WERI-Rb-1 (cell line): ENCODE results near the gene TMEM217.

Source experiments
- DNase-seq: peaks from one replicate; pipeline ENCODE4 v3.0.0-alpha.2; 2020
- H3K27ac ChIP-seq: fragments of 250-450 bp; sonication (Bioruptor Pico); 2 replicates; pipeline ENCODE4 v1.5.1; 2020; ENCODE audit warnings: mild to moderate bottlenecking, moderate library complexity
- H3K27me3 ChIP-seq: fragments of 250-450 bp; sonication (Bioruptor Pico); 2 replicates; pipeline ENCODE4 v1.5.1; 2021; ENCODE audit warnings: mild to moderate bottlenecking, low read depth, moderate library complexity; ENCODE audit not compliant: insufficient read depth, severe bottlenecking
- H3K36me3 ChIP-seq: fragments of 250-450 bp; sonication (Bioruptor Pico); 2 replicates; pipeline ENCODE4 v1.5.1; 2020; ENCODE audit warnings: mild to moderate bottlenecking, moderate library complexity
- H3K4me3 ChIP-seq: 2 replicates; pipeline ENCODE4 v1.5.1; 2011; ENCODE audit warnings: low read depth, mild to moderate bottlenecking, control low read depth, low read length
- H3K9me3 ChIP-seq: fragments of 250-450 bp; sonication (Bioruptor Pico); 2 replicates; pipeline ENCODE4 v1.5.1; 2021; ENCODE audit warnings: mild to moderate bottlenecking, moderate library complexity; ENCODE audit not compliant: severe bottlenecking
- TF ChIP-seq, protein P1 (sequence below): IDR thresholded peaks from 2 replicates; pipeline ENCODE4 v1.5.1; 2011; ENCODE audit warnings: low read depth, mild to moderate bottlenecking, control low read depth, inconsistent platforms, low read length

TMEM217 gene

DNA sequence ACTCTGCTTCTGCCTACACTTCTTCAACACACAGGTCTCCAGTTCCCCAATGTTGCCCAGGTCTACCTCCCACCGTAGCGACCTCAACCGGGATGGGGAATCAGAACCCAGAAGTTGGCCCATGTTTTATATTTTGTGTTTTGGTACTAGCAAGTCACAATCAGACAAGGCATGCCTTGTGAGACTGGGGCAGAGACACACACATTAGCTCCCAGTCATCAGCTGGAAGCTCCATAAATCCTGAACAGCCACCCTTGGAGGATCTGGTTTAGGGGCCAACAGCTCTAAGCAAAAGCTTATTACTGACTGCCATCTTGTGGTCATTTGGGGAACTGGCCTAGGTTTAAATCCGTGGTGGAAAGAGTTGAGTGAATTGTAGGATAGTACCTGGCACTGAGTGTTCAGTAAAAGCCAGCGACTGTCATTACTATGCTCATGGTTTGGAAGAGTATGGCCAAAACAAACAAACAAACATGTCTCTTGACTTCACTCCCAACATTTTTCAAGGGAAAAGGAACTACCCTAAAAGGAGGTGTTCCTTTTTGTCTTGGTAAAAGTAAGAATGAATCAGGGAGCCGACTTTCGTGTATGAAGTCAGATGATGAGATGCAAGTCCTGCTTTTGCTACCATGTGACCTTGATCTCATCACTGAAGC lies 47.5 kb downstream of the TMEM217 start:
- no peak overlapping the region for H3K27ac ChIP-seq
- TF ChIP-seq, protein P1, sequence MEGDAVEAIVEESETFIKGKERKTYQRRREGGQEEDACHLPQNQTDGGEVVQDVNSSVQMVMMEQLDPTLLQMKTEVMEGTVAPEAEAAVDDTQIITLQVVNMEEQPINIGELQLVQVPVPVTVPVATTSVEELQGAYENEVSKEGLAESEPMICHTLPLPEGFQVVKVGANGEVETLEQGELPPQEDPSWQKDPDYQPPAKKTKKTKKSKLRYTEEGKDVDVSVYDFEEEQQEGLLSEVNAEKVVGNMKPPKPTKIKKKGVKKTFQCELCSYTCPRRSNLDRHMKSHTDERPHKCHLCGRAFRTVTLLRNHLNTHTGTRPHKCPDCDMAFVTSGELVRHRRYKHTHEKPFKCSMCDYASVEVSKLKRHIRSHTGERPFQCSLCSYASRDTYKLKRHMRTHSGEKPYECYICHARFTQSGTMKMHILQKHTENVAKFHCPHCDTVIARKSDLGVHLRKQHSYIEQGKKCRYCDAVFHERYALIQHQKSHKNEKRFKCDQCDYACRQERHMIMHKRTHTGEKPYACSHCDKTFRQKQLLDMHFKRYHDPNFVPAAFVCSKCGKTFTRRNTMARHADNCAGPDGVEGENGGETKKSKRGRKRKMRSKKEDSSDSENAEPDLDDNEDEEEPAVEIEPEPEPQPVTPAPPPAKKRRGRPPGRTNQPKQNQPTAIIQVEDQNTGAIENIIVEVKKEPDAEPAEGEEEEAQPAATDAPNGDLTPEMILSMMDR, result peak; percentile 92
- H3K4me3 ChIP-seq, result no peak overlapping the region
- no peaks in the 10 kb centered on the region for H3K27me3 ChIP-seq
- DNase-seq, result peak; percentile 91
- no peaks in the 10 kb centered on the region for H3K36me3 ChIP-seq
- no peaks in the 10 kb centered on the region for H3K9me3 ChIP-seq

DNA sequence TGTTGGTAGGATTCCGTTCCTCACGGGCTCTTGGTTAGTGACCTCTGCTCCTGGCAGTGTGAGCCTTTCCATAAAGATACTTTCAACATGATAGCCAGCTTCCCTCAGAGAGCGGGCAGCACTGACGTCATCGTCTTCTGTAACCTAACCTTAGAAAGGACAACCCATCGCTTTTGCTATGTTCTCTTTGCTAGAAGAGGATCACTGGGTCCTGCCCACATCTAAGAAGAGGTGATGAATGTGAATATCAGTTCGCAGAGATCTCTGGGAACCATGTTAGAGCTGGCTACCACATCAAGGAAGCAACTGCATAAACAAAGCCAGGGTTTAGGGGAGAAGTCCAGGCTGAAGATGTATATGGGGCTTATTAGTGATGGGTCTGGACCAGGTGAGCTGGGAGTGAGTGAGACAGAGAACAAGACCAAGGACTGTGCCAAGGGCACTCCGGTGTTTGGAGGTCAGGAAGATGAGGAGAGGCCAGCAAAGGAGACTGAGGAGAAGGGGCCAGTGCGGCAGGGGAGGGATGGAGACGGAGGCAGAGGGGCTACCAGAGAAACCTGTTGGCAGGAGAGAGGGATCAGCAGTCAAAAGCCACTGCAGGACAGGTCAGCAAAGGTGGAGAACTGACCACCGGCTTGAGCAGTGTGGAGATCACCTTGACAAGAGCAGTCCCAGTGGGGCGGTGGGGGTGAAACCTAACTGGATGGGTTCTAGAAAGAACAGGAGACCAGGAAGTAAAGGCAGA lies 48.3 kb downstream of the TMEM217 start:
- H3K4me3 ChIP-seq, result no peak overlapping the region
- no peaks in the 10 kb centered on the region for H3K36me3 ChIP-seq
- TF ChIP-seq, protein P1, result no peak
- no peaks in the 10 kb centered on the region for H3K27me3 ChIP-seq
- H3K27ac ChIP-seq, result no peak overlapping the region
- DNase-seq, result no peak
- no peaks in the 10 kb centered on the region for H3K9me3 ChIP-seq

GRCh38 chr6:37208793-37209192 lies 49.2 kb downstream of the TMEM217 start:
- TF ChIP-seq, protein P1, result no peak

GRCh38 chr6:37207903-37208456 lies 50.0 kb downstream of the TMEM217 start:
- Histone ChIP-seq H3K27ac (no peak overlapping the region), H3K27me3 (no peaks in the 10 kb centered on the region), H3K4me3 (no peak overlapping the region), H3K36me3 (no peaks in the 10 kb centered on the region), H3K9me3 (no peaks in the 10 kb centered on the region)
- TF ChIP-seq, protein P1, result peak; percentile 95
- peak; percentile 96 for DNase-seq

More at GRCh38 chr6:37208793-37209192, 49.2 kb downstream of the TMEM217 start:
- Histone ChIP-seq H3K27ac (no peak overlapping the region), H3K4me3 (no peak overlapping the region), H3K9me3 (no peaks in the 10 kb centered on the region), H3K36me3 (no peaks in the 10 kb centered on the region), H3K27me3 (no peaks in the 10 kb centered on the region)
- no peak for DNase-seq

GRCh38 chr6:37206622-37207021 lies 51.3 kb downstream of the TMEM217 start:
- H3K27me3 ChIP-seq, result no peaks in the 10 kb centered on the region
- H3K9me3 ChIP-seq, result no peaks in the 10 kb centered on the region
- TF ChIP-seq, protein P1, result no peak
- H3K4me3 ChIP-seq, result no peak overlapping the region
- no peak for DNase-seq
- H3K27ac ChIP-seq, result no peak overlapping the region
- no peaks in the 10 kb centered on the region for H3K36me3 ChIP-seq
